Ishikawa (cell line): ENCODE measurements around the gene MGAT3.

ENCODE experiments used
- RAD21 ChIP-seq: IDR thresholded peaks from 2 replicates; pipeline ENCODE4 v1.6.1; 2012; ENCODE audit warnings: low read depth
- TF ChIP-seq, protein P1 (sequence below): IDR thresholded peaks from 2 replicates; pipeline ENCODE4 v1.6.1; 2012

DNA sequence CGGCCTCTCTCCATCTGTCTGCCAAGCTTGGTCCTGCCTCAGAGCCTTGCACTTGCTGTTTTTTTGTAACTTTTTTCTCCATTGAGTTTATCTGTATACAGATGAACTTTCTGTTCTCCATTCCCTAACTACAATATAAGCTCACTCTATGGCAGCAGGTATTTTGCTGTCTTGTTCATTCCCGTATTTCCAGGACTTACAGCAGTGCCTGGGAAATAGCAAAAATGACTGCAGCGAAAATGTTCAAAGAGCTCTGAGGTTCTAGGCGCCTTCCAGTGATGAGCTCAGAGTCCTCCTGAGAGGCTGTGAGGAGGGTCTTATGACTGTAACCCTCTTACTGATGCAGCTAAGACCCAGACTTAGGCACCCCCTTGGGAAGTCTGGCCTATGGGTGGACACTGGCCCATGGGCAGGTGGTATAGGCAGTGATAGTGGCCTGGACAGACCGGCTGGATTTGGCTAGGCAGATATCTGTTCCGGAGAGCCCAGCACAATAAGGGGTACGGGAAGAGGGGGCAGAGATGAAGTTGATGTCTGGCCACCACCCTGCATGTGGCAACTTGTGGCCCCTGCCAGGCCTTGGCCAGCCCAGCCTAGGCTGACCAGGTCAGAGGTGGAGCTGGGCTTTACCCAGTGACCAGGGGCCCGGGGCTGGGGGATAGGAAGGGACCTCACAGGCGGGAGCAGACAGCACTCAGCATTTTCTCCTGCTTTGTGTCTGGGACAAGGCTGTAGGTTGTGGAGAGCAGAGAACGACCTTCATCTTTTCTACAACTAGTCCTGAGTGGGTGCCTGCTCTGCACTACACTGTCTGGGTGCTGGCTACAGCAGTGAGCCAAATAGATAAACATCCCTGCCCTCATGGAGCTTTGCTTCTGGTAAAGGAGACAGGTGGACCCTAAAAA is 68.2 kb downstream of the MGAT3 start:
- no peak for TF ChIP-seq RAD21
- TF ChIP-seq, protein P1, sequence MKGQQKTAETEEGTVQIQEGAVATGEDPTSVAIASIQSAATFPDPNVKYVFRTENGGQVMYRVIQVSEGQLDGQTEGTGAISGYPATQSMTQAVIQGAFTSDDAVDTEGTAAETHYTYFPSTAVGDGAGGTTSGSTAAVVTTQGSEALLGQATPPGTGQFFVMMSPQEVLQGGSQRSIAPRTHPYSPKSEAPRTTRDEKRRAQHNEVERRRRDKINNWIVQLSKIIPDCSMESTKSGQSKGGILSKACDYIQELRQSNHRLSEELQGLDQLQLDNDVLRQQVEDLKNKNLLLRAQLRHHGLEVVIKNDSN, result no peak
